Cardiac muscle cell (in vitro differentiated cells and primary cell): ENCODE results near the gene MPP7. TPM values are rescaled to one million over a fixed set of nuclear protein-coding genes. Genes with fewer than 3 reads are reported as not detected.

Experiments used
- DNase-seq, 2 donors: peaks; one replicate each; pipeline versions ENCODE4 v3.0.0 to v3.0.0-alpha.2; 2010 to 2017; ENCODE audit warnings: low read depth in 1 of 2, low spot score in 1 of 2
- H3K27ac ChIP-seq: fragments of 200-600 bp; sonication (generic); 2 replicates; pipeline ENCODE4 v1.5.1; 2016
- H3K27me3 ChIP-seq: fragments of 200-600 bp; sonication (generic); 2 replicates; pipeline ENCODE4 v1.6.0; 2016; ENCODE audit warnings: control low read depth
- H3K36me3 ChIP-seq: fragments of 200-600 bp; sonication (generic); 2 replicates; pipeline ENCODE4 v1.5.1; 2016; ENCODE audit warnings: control low read depth
- H3K4me1 ChIP-seq: fragments of 200-600 bp; sonication (generic); 2 replicates; pipeline ENCODE4 v1.8.1; 2017; ENCODE audit warnings: low read depth, mild to moderate bottlenecking, mixed run types
- H3K4me3 ChIP-seq: fragments of 200-600 bp; sonication (generic); 2 replicates; pipeline ENCODE4 v1.5.1; 2016; ENCODE audit warnings: mild to moderate bottlenecking
- H3K9me3 ChIP-seq: fragments of 200-600 bp; sonication (generic); 2 replicates; pipeline ENCODE4 v1.5.1; 2017; ENCODE audit warnings: low read depth, mild to moderate bottlenecking, control low read depth
- CTCF ChIP-seq: IDR thresholded peaks from 2 replicates; pipeline ENCODE4 v1.5.1; 2012; ENCODE audit warnings: low read depth, mild to moderate bottlenecking, low read length
- polyA plus RNA-seq: library from polyadenylated mRNA; unstranded; fragments of >200 nt; fragmentation: Nextera tagmentation; extraction: Ambion mirVana; gene quantifications from 2 replicates; pipeline ENCODE4 v1.2.1, GENCODE V29; 2016
- total RNA-seq: library from RNA; depleted of rRNA; stranded (reverse); fragments of >200 nt; gene quantifications from 2 replicates; pipeline ENCODE4 v1.2.3, GENCODE V29; 2016

The MPP7 gene
- total and polyA plus RNA-seq, 2 experiments from 2014 or later = 9.2 to 10.8 TPM

- Histone ChIP-seq H3K36me3 (no peaks in the 10 kb centered on the region), H3K27ac (no peak overlapping the region), H3K4me1 (peaks cover 20% of the 10 kb centered on the region), H3K9me3 (no peaks in the 10 kb centered on the region), H3K27me3 (no peaks in the 10 kb centered on the region), H3K4me3 (no peak overlapping the region)
- no peak for TF ChIP-seq CTCF
- no peak for DNase-seq
Observed at GRCh38 chr10:28305553-28305952, 2.7 kb upstream of the MPP7 start.

GRCh38 chr10:28304032-28304571 is 1.2 kb upstream of the MPP7 start:
- no peak for TF ChIP-seq CTCF
- DNase-seq = no peak
- Histone ChIP-seq H3K9me3 (no peaks in the 10 kb centered on the region), H3K36me3 (no peaks in the 10 kb centered on the region), H3K27ac (no peak overlapping the region), H3K4me3 (peak overlapping the region; percentile 65), H3K4me1 (peaks cover 20% of the 10 kb centered on the region), H3K27me3 (no peaks in the 10 kb centered on the region)

- Histone ChIP-seq H3K27ac (peak overlapping the region; percentile 99), H3K27me3 (no peaks in the 10 kb centered on the region), H3K36me3 (no peaks in the 10 kb centered on the region), H3K4me1 (peaks cover 9% of the 10 kb centered on the region), H3K4me3 (peak overlapping the region; percentile 86), H3K9me3 (no peaks in the 10 kb centered on the region)
- peak; percentile 43 to 52 for DNase-seq
- no peak for TF ChIP-seq CTCF
Observed at GRCh38 chr10:28302012-28302637, 739 bp downstream of the MPP7 start.

- DNase-seq = no peak
- H3K4me1 ChIP-seq = peaks cover 18% of the 10 kb centered on the region
- no peak for TF ChIP-seq CTCF
- no peaks in the 10 kb centered on the region for H3K36me3 ChIP-seq
- no peak overlapping the region for H3K4me3 ChIP-seq
- H3K9me3 ChIP-seq = no peaks in the 10 kb centered on the region
- no peaks in the 10 kb centered on the region for H3K27me3 ChIP-seq
- no peak overlapping the region for H3K27ac ChIP-seq
Observed at GRCh38 chr10:28300027-28300426, 2.8 kb downstream of the MPP7 start.

- Histone ChIP-seq H3K4me1 (peaks cover 14% of the 10 kb centered on the region), H3K27ac (no peak overlapping the region), H3K4me3 (no peak overlapping the region), H3K36me3 (no peaks in the 10 kb centered on the region), H3K27me3 (no peaks in the 10 kb centered on the region), H3K9me3 (no peaks in the 10 kb centered on the region)
- no peak for DNase-seq
- TF ChIP-seq CTCF = no peak
Observed at GRCh38 chr10:28298951-28299350, 3.9 kb downstream of the MPP7 start.
